ENCODE measurements around the gene B3GAT3.
"Not testable (repeated sequence)": the region's sequence is repeated elsewhere in the genome, so short reads cannot be mapped to it uniquely, and the experiment has no call there.

B3GAT3 gene

DNA sequence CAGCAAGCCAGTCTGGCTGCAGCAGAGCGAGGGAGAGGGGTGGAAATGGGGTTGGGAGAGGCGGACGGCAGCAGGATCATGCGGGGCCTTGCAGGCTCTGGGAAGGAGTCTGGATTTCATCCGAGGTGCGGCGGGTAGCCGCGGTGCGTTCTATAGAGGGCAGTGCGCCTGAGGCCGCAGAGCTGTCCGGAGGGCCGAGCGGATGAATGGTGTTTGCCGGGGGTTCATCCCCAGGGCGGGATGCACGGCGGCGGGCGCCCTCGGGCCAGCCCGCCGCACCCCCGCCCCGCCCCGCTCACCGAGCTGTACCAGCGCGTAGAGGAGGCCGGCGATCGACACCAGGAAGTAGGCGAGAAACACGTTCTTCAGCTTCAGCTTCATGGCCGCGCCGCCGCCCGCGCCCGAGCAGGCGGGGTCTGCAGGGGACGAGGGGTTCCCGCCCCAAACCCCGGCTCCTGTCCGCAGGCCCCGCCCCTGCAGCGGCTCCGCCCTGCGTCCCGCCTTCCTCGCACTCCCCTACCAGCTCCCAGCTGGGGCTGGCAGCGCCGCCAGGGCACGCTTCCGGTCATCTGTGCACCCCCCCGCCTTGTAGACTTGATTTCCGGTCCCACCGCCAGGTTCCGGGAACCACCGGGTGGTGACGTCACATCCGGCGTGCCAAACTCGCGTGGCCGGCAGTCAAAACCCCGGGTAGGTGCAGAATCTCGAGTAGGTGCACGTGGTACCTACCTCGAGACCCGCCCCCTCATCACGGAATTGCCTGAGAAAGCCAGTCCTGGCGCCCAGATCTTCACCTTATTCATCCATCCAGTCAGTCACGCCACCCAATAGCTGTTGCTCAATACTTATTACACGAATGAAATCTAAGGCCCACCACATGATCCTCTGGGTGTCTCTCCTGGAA lies at the start of gene B3GAT3:
Gene B3GAT3, minus strand, starts transcription at position 420 of the 904 bp plus-strand sequence. Its CDS starts 39 bp downstream, at position 381.
- DNase-seq (ENCODE audit: low spot score), result peak; percentile 99

DNA sequence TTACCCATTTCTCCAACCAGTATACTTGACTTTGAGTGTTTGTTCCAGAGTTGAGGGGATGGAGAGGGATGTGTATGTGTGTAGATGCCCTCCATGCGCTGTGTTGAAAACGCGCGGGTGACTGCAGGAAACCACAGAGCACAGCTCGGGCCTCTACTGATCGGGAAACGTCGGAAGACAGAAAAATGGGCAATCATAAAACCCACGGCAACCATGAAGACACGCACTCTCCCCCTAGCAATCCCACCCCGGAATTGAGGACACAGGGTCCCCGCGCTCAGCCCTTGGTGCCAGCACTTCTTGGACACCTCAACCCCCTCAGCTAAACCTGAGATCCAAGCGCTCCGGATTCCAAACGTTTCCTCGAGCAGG lies 49.4 kb upstream of the B3GAT3 start:
- no peak for DNase-seq (ENCODE audit: low spot score)

DNA sequence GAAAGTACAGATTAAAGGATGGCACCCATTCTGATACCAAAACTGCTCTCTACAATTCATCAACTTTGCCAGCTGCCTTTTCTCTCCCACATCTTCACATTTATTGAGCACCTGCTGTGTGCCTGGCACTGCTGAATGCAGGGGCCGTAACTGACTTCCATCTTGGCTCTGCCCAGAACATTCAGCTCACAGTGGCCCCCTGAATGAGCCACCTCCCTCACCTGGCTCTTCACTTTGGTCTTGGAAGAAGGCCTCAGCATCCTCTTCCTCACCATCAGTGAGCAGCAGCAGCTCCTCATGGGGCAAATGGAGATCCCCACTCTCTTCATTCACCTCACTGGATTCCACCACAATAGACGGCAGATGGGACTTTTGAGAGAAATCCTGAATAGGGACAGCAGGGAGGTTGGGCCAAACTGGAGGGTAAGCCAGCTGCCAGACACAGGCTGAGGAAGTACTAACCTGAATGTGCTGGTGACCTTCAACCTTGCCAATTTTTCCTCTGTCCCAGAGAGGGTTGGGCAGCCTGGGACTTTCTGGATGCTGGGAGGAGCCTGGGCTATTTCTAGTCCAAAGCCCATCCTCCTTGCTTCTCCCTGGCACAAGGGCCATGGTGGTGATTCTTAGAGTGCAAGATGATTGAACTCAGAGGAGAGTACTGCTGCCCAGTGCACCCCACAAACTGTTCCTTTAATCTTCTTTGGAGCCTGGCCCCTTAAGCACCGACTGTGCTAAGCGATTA lies 47.8 kb upstream of the B3GAT3 start:
- no peak for DNase-seq (ENCODE audit: low spot score)

DNA sequence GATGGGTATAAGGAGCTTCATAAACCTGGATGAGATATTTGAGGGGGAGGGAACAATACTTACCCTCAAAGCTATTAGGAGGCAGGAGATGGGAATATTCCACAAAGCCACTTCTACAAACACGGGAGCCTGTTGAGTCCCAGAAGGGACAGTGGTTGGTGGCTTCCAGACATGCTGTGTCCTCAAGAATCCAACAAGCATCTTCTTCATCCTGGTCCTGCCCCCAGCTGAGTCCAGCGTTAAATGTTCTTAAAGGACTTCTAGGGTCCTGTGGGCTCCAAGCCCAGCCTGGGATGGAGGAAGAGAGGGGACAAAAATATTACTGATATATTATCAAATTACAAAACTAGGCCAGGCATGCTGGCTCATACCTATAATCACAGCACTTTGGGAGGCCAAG lies 45.7 kb upstream of the B3GAT3 start:
- no peak for DNase-seq (ENCODE audit: low spot score)

DNA sequence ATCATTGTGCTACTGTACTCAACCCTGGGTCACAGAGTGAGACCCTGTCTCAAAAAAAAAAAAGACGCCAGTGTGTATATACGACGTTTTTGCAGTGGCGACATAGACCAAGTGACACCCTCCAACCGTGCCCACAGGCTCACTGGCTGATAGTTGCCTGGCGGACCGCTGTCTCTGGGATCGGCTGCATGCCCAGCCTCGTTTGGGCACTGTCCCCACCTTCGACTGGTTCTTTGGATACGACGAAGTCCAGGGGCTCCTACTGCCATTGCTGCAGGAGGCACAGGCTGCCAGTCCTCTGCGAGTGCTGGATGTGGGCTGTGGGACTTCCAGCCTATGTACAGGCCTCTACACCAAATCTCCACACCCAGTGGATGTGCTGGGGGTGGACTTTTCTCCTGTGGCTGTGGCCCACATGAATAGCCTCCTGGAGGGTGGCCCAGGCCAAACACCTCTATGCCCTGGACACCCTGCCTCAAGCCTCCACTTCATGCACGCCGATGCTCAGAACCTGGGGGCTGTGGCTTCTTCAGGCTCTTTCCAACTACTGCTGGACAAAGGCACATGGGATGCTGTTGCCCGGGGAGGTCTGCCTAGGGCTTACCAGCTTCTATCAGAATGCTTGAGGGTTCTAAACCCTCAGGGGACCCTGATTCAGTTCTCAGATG lies 44.6 kb upstream of the B3GAT3 start:
- DNase-seq (ENCODE audit: low spot score), result no peak

DNA sequence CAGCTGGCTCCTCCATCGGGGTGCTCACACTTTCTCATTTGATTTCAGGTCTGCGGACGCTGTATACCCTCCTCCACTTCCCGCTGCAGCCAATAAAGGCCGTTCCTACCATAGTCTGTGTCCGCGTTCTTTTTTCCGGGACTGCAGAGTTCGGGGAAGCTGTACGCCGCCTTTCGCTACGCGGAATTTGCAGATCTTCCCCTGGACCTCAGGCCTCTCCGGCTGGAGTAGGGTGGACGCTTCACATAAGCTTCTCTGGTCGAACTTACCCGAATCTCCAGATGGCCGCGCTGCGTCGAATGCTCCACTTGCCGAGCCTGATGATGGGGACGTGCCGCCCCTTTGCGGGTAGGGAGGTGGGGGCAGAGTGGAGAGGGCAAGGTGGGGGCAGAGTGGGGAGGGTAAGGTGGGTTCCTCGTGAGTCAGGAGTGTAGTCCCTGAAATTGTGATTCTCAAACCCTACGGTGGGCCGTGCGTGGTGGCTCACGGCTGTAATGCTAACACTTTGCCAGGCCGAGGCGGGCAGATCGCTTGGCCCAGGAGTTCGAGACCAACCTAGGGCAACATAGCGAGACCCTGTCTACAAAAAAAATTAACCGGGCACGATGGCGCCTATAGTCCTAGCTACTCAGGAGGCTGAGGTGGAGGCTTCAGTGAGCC lies 43.9 kb upstream of the B3GAT3 start:
- DNase-seq (ENCODE audit: low spot score), result peak; percentile 56

DNA sequence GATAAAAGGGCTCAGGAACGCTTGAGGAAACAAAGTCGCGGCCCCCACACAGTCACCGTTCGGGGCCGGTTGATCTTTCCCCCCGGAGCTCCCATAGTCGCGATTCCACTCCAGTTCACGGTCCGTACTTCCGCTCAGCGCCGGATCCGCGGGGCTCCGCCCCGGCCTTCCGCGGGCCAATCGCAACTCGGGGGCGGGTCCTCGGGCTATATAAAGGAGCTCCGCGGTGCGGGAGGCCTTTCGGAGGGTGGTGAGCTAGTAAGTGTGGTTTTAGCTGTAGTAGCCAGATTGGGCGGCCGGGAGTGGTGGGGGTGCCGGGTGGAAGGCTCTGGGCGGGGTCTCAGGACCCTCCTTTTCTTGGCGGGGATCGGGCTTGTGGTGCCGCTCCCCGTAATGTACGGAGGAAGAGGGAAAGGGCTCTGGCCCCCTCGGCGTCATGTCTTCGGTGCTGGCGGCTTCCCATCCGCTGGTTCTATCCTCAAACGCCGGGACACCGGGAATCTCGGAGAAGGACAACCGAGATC lies 43.4 kb upstream of the B3GAT3 start, which contains the start of the genes C11orf98 and CSKMT:
Gene C11orf98, minus strand, starts transcription at position 136 of the 524 bp plus-strand sequence. Its CDS starts 41 bp downstream, at position 95.
Gene CSKMT, plus strand, starts transcription at position 238 of the 524 bp plus-strand sequence. CDS start 568 bp downstream, outside the sequence.
- DNase-seq (ENCODE audit: low spot score), result peak; percentile 94

DNA sequence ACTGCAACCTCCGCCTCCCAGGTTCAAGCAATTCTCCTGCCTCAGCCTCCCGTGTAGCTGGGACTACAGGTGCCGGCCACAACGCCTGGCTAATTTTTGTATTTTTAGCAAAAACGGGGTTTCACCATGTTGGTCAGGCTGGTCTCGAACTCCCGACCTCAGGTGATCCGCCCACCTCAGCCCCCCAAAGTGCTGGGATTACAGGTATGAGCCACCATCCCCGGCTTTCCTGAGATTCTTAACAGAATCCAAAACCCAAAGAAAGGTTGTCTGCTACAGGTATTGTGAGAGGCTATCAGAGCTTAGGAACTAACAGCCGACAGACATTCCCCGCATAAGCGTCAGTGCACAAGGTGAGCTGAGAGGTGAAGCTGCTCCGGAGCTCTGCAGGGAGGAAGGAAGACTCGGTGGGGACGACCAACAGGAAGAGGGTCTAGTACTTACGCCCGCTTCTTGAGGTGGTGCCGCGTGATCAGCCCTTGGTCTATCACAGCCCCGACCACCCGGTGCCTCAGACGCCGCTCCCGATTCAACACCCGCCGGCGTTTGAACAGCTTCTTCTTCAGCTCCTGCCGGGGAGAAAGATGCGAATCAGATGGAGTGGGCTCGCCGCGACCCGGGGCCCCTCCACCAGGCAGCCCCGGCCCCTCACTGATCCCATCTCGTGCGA lies 42.8 kb upstream of the B3GAT3 start:
- DNase-seq (ENCODE audit: low spot score), result no peak

DNA sequence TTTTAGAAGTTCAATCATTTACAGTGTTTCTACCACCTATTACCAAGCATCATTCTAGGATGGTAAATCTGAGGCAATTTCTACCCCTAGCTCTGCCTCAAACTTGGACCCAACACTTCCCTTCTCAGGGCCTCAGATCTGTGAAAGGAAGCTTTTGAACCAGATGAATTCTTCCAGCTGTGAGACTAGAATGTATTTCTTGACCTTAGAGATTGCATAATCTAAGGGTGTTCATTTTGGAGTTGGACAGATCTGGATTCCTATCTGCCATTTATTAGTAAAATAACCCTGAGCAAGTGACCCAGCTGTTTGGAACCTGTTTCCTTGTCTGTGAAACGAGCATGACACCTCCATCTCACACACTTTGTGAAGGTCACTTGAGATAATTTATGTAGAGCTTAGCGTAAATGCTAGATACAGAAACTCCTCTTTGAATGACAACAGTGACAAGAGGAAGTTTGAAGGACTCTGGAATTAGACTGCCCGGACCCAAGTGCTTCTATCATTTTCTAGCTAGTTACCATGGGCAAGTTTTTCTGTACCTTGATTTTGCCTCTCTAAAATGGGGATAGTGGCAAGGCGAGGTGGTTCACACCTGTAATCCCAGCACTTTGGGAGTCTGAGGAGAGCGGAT lies 35.1 kb upstream of the B3GAT3 start:
- no peak for DNase-seq (ENCODE audit: low spot score)

DNA sequence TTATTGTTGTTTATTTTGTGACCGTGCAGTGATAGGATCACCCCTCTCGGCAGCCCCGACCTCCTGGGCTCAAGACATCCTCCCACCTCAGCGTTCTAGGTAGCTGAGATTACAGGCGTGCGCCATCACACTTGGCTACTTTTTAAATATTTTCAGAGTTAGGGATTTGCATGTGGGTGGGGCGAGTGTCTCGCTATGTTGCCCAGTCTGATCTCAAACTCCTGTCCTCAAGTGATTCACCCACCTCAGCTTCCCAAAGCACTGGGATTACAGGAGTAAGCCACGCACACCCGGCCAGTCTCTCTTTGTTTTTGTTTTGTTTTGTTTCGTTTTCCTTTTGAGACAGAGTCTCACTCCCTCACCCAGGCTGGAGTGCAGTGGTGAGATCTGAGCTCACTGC lies 32.5 kb upstream of the B3GAT3 start:
- no peak for DNase-seq (ENCODE audit: low spot score)

DNA sequence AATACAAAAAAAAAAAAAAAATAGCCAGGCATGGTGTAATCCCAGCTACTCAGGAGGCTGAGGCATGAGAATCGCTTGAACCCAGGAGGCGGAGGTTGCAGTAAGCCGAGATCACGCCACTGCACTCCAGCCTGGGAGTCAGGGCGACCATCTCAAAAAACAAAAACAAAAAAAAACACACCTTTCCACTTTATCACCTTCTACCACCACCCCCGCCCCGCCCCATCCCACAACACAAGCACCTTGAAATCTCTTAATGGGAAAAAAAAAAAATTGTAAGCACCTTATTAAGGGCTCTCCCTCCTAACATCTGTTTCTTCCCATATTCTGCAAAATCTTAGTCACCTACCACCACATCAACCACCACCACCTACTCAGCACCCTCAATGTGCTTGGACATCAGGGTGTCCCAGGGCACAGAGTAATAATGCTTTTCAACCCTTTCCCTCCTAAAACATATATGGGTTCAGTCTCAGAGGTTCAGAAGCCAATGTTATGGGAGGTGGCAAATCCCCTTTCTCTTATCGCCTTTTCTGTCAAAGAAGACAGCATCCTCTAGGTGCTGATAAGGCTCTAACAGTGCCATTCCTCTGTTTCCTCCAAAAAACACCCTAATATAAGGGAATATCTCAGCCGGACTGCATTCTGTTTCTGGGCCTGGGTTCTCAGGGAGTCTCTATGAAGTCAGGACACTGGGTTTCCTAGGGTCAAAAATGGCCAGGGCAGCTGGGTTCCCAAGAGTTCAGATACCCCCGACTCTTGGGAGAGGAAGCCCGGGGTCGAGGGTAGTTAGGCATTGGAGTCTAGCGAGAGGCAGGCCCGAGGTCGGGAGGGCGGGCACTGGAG lies 30.6 kb upstream of the B3GAT3 start:
- no peak for DNase-seq (ENCODE audit: low spot score)

DNA sequence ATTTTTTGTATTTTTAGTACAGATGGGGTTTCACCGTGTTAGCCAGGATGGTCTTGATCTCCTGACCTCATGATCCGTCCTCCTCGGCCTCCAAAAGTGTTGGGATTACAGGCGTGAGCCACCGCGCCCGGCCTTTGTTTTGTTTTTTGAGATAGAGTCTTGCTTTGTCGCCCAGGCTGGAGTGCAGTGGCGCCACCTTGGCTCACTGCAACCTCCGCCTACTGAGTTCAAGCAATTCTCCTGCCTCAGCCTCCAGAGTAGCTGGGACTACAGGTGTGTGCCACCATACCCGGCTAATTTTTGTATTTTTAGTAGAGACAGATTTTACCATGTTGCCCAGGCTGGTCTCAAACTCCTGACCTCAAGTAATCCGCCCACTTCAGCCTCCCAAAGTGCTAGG lies 28.5 kb upstream of the B3GAT3 start:
- not testable (repeated sequence) for DNase-seq (ENCODE audit: low spot score)

DNA sequence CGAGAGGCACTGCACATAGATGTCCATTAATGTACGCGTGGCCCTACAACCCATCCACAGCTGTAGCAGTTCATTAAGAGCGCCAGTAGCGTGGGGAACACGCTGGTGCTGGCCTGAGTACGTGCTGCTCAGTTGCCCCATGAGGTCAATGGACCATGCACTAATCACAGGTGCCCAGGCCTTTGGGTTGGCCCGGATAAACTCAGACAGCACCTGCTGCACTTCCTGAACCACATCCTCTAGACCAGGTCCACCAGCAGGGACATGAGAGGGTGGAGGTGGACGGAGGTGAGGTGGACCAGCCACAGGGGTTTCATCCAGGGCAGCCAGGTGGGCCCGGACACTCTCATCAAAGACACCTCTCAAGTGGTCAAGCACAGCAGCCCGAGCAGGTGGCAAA lies 27.7 kb upstream of the B3GAT3 start:
- DNase-seq (ENCODE audit: low spot score), result no peak

DNA sequence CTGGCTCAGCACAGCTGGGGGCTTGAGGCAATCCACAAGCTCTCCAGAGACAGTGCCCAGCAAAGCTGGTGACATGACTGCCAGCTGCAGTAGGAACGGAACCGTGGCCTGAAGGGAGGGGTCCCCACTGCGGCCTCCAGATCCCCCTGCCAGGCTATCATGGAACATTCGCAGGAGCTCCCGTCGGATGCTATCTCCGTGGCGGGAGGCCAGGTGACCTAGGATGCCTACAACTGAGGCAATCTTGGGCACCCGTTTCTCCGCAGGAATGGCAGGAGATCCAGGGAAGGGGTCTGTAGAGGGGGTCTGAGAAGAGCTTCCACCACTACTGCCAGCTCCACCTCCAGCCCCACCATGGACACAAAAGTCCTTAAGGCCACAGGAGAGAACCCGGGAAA lies 27.2 kb upstream of the B3GAT3 start:
- no peak for DNase-seq (ENCODE audit: low spot score)

DNA sequence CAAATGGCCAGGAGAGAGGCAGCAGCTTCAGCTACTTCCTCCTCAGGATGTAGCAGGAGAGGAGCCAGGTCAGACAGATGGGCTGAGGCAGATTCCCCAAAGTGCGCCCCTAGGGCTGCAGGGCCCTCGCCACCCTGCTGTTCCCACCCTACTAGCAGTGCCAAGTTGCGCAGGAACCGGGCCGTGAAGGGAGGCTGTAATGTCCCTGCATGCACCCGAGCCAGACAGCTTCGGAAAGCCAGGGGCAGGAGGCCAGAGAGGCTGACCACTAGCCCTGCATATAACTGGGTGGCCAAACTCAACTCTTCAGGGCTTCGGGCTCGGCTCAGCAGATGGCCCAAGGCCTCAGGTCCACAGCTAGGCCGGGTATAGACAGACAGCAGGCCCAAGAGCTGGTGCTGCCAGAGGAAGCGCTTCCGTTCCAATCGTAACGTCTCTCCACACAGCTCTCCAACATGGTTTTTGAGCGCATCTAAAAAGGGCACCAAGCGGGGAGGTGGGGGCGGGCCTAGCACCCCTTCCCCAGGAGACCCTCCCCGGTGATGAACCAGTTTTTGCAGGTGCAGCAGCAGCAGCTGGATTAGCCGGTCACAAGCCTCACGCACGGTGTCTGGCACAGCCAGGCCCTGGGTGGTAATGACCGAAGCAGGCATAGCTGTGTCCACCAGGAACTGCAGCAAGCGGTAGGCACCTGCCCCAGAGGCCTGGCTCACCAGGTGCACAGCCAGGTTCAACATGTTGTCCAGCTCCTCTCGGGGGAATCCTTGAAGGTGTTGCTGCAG lies 26.6 kb upstream of the B3GAT3 start:
- DNase-seq (ENCODE audit: low spot score), result no peak

DNA sequence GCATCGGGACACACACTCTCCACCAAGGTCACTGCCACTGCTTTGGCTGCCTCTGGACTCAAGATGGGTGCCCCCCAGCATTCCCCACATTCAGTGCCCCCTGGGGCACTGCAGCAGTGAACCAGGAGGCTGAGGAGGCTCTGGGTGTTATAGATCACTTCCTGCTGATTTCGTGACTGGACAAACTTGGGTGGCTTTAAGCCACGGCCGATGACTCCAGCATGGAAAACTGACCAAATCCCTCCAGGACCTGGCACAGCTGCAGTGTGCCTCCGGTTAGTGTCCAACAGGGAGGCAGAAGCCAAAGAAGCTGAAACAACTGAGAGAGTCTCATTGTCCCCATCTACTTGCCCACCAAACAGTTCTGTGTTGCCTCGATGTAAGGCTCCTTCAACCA lies 25.8 kb upstream of the B3GAT3 start:
- no peak for DNase-seq (ENCODE audit: low spot score)

DNA sequence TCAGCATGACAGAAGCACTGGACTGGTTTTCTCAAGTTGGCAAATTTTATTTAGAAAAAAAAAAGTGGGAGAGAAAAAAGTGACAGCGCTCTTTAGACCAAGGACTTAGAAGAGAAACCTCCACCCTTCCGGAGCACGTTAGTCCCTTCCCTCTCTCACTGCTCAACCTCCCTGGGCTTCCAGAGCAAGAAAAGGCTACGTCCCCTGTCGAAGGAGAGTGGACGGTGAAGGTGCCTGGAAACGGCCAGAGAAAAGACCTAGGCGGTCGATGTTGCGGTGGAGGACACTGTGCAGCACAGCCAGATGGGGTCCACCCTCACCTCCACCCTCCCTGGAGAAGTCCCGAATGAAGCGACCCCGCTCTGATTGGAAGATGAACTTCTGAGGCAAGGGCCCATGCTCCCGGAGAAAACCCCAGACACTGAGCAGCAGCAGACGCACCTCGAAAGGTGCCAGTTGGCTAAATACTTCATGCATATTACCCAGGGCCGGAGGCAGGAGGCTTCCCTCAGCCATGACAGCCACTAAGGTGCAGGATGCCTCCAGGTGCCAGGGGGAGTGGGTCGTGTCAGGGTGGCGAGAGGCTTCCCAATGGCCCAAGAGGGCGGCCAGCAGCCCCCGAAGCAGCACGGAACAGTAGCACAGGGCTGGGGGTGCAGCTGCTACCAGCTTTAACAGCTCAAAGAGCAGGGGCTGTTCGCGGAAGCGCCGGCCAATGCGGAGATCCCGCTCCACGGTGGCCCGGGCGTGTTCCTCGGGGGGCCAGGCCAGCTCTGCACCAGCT lies 25.2 kb upstream of the B3GAT3 start:
- no peak for DNase-seq (ENCODE audit: low spot score)

All from Ammon's horn (tissue), 1 donor.